ENCODE measurements around the gene EPB41L2. TPM values are rescaled to one million over a fixed set of nuclear protein-coding genes. Genes with fewer than 3 reads are reported as not detected.

The EPB41L2 gene
- total RNA-seq, 1 donor from 2014 or later: 38.3 TPM

DNA sequence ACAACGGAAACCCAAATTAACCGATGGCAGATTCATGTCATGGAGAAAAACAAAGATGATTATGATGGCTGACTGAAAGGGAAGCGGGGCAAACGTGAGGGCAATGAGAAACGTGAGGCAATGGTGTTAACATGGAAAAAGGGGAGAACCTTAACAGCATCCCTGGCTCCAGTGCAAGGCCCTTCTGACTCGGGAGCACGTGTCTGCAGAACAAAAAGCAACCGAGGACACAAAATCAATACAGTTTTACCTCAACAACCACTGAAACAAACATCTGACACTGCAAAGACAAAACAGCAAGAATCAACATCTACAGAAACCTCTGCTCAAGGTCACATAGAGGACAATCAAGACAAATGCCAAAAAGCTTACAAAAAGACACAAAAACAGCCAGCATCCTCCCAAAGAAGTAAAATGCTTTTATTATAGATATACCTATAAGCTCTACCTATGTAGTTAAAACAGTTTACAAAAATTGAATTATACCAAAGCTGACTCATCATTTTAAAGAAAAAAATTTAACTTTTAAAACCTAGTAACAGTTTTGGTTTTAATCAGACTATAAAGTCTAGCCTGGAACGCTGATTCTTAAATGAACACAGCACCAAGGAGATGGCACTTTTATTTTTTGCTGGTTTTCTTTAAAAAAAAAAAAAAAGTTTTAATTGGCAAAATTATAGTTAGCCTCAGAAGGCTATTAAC, 192.7 kb downstream of the EPB41L2 start:
- DNase-seq (ENCODE audit: low read depth): no peak
- no peak overlapping the region for H3K4me3 ChIP-seq (ENCODE audit: low read depth, low read length)
- TF ChIP-seq, protein P1, sequence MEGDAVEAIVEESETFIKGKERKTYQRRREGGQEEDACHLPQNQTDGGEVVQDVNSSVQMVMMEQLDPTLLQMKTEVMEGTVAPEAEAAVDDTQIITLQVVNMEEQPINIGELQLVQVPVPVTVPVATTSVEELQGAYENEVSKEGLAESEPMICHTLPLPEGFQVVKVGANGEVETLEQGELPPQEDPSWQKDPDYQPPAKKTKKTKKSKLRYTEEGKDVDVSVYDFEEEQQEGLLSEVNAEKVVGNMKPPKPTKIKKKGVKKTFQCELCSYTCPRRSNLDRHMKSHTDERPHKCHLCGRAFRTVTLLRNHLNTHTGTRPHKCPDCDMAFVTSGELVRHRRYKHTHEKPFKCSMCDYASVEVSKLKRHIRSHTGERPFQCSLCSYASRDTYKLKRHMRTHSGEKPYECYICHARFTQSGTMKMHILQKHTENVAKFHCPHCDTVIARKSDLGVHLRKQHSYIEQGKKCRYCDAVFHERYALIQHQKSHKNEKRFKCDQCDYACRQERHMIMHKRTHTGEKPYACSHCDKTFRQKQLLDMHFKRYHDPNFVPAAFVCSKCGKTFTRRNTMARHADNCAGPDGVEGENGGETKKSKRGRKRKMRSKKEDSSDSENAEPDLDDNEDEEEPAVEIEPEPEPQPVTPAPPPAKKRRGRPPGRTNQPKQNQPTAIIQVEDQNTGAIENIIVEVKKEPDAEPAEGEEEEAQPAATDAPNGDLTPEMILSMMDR (conservative IDR thresholded peaks at IDR 0.05; ENCODE audit: low read depth, low read length): no peak

DNA sequence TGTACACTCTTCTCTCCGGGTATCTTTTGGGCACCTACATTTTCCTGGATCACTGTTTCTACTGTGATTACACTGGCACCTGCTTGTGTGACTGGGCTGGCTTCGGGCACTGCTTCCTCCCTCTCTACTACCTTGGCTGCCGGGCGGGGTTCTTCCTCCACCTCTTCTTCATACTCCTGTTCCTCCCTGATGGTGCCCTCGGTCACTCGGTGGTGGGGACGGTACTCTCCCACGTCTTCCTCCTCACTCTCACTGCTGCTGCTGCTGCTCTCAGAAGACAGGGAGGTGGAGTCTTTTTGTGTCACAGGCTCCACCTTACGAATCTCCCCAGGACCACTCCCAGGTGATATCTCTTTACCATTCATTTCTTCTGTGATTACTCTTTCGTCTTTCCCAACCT, 193.4 kb downstream of the EPB41L2 start:
- TF ChIP-seq, protein P1 (conservative IDR thresholded peaks at IDR 0.05; ENCODE audit: low read depth, low read length): no peak
- DNase-seq (ENCODE audit: low read depth): no peak

DNA sequence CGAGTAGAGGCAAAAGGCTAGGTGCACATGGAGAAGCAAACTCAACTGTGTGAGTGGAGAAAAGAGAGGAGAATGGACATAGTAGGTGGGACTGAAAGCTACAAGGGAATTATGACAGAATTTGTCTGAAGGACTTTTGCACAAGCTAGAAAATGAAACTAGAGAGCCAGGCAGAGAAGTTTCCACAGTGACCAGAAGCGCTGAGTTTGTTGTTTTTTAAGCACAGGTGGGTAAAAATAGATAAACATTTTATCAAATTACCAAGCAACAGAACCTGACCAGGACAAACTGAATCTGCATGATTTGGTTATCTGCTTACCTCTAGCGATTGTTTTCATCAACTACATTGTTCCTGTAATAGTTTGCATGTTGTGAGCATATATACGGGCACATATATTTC, 197.3 kb downstream of the EPB41L2 start:
- TF ChIP-seq, protein P1 (conservative IDR thresholded peaks at IDR 0.05; ENCODE audit: low read depth, low read length): no peak

More for the DNA sequence above, 193.4 kb downstream of the EPB41L2 start:
- no peak overlapping the region for H3K4me3 ChIP-seq (ENCODE audit: low read depth, low read length)

DNA sequence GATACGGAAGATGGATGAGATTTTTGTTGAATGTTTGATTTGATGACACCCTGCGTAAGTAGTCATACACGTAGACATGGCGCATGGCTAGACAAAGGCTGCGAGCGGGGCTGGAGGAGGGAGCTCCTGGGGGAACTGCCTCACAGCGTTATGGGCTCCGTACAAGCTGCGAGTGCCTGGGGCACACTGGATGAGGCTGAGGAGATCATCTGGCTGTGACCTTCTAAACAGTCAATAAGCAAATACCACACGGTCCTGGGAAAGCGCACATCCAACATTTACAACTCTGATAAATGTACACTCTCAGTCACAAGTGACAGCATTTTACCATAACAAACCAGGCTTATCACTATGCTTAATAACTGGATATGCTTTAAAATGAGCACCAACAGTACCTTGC, 198.7 kb downstream of the EPB41L2 start:
- DNase-seq (ENCODE audit: low read depth): no peak
- H3K4me3 ChIP-seq (ENCODE audit: low read depth, low read length): no peak overlapping the region
- TF ChIP-seq, protein P1 (conservative IDR thresholded peaks at IDR 0.05; ENCODE audit: low read depth, low read length): no peak

More for the DNA sequence above, 197.3 kb downstream of the EPB41L2 start:
- DNase-seq (ENCODE audit: low read depth): no peak
- no peak overlapping the region for H3K4me3 ChIP-seq (ENCODE audit: low read depth, low read length)

DNA sequence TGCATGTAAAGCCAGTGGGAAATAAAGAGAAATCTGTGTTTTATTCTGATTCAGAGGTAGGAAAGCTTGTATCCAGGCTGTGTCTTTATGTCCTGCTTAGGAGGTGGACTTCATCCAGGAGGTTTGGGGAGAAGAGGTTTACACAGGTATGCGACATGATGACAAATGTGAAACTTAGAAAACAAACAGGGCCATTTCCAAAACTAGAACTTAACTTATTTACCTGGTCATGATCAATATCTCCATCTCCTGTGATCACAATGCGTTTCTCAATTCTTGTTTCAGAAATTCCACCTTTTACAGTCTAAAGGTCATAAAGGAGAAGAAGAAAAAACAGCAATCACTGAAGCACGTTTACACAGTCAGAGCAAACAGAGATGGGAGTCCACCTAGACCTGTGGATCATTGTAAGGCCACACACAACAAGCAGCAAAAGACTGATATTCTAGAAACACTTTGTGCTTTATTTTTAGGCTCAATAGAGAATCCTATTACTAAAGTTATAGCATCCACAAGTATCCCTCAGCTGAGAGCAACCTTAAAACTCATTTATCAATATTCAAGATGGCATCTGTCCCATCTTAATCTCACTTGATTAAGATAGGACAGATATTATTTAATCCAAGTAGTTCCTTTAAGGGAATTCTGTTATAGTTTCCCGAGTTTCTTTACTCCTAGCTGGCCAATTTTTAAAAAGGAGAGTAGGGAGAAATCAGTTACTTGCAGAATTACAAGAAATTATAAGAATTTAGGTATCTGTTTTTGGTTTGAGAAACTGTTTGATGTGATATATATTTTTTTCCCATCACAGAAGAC, 199.4 kb downstream of the EPB41L2 start:
- no peak overlapping the region for H3K4me3 ChIP-seq (ENCODE audit: low read depth, low read length)
- no peak for DNase-seq (ENCODE audit: low read depth)
- TF ChIP-seq, protein P1 (conservative IDR thresholded peaks at IDR 0.05; ENCODE audit: low read depth, low read length): no peak

DNA sequence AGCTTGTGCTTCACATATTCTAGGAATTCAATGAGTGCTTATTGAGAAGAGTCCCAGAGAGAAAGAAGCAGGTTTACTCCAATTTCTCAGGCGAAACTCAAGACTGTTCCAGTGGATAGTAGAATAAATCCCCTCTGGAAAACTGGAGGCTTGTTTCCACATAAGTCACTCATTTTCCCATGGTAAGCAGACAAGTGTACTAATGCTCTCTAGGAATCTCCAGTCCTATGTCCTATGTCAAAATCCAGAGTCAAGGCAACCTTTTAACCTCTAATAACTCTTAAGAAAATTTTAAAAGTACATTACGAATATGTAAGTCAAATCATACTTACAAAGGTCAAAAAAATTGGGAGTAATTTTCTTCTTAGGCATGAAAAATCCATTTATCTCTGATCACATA, 200.7 kb downstream of the EPB41L2 start:
- TF ChIP-seq, protein P1 (conservative IDR thresholded peaks at IDR 0.05; ENCODE audit: low read depth, low read length): no peak

More for the DNA sequence above, 200.7 kb downstream of the EPB41L2 start:
- no peak for DNase-seq (ENCODE audit: low read depth)
- no peak overlapping the region for H3K4me3 ChIP-seq (ENCODE audit: low read depth, low read length)

Measured in epithelial cell of proximal tubule (primary cell).